K562 (cell line): ENCODE data around the gene VDR. TPM values are rescaled to one million over a fixed set of nuclear protein-coding genes. Genes with fewer than 3 reads are reported as not detected.

Experiments
- ATAC-seq: fragments of 200-7000 bp; cut with Tn5 transposase; 3 replicates; pipeline ENCODE4 v1.9.1; 2020; ENCODE audit warnings: moderate library complexity
- BruUV-seq: library from RNA; stranded (reverse); fragments of 400-500 nt; replicated peaks from 2 replicates; lab custom pipeline; 2021; lab: Mats Ljungman, UMichigan
- CTCF ChIA-PET: fragments of 300-600 bp; formaldehyde crosslinking; extraction: SDS; loops from one replicate; lab custom pipeline; 2021; ENCODE audit warnings: low intra/inter-chr PET ratio; lab: Yijun Ruan, JAX
- POLR2A ChIA-PET: fragments of 300-600, 350-650 bp; sonication (Branson Sonifier 250); formaldehyde crosslinking; extraction: SDS; loops from one replicate; lab custom pipeline; 2021; ENCODE audit warnings: antibody characterized with exemption, inconsistent platforms; lab: Yijun Ruan, JAX
- DNase-seq, 4 experiments: peaks; one replicate each; pipeline versions ENCODE4 v3.0.0 to v3.0.0-alpha.2; 2011 to 2018; ENCODE audit warnings: low spot score in 3 of 4, mixed read lengths in 3 of 4; ENCODE audit errors: extremely low read depth in 1 of 4
- FAIRE-seq: peaks from 2 replicates; lab custom pipeline; 2011; peaks lifted over from hg19 to GRCh38; lab: Jason Lieb, UNC
- H2AFZ ChIP-seq: 2 replicates; pipeline ENCODE4 v1.6.0; 2011; ENCODE audit warnings: low read depth, low read length, control low read depth, inconsistent platforms
- H3K27ac ChIP-seq: fragments of 200-600 bp; 3 replicates; pipeline ENCODE4 v1.8.0; 2011; ENCODE audit warnings: low read depth, mild to moderate bottlenecking, control low read depth, inconsistent platforms, low read length, moderate library complexity, mixed read lengths; ENCODE audit errors: extremely low read depth
- H3K27me3 ChIP-seq, 2 experiments: fragments of 300-600 bp in 1 of 2; 2 replicates in 1 of 2; 3 replicates in 1 of 2; pipeline versions ENCODE4 v1.6.0 to v1.8.0; 2011; ENCODE audit warnings: inconsistent platforms in 2 of 2, low read length in 2 of 2, mild to moderate bottlenecking in 1 of 2, mixed read lengths in 1 of 2, moderate library complexity in 1 of 2; ENCODE audit not compliant: control insufficient read depth in 2 of 2, insufficient read depth in 2 of 2
- H3K36me3 ChIP-seq: fragments of 300-600 bp; 3 replicates; pipeline ENCODE4 v1.8.0; 2011; ENCODE audit warnings: mild to moderate bottlenecking, low read length, inconsistent platforms; ENCODE audit not compliant: control insufficient read depth, insufficient read depth
- H3K4me1 ChIP-seq, 2 experiments: fragments of 200-600 bp in 1 of 2; replicated peaks in 1 of 2; 2 replicates in 1 of 2; 3 replicates in 1 of 2; pipeline versions ENCODE4 v1.5.1 to v1.8.0; 2011; ENCODE audit warnings: inconsistent platforms in 2 of 2, low read length in 2 of 2, mild to moderate bottlenecking in 1 of 2, mixed read lengths in 1 of 2, moderate library complexity in 1 of 2; ENCODE audit not compliant: control insufficient read depth in 2 of 2, insufficient read depth in 2 of 2
- H3K4me2 ChIP-seq: 2 replicates; pipeline ENCODE4 v1.6.1; 2011; ENCODE audit warnings: low read length, control low read depth, inconsistent platforms, mixed read lengths; ENCODE audit not compliant: insufficient read depth
- H3K4me3 ChIP-seq: fragments of 200-600 bp; sonication (generic), shearing (Covaris generic); 2 replicates; pipeline ENCODE4 v1.5.1; 2016; ENCODE audit warnings: control low read depth, inconsistent platforms
- H3K79me2 ChIP-seq: fragments of 200-600 bp; 3 replicates; pipeline ENCODE4 v1.8.0; 2011; ENCODE audit warnings: low read length, inconsistent platforms; ENCODE audit not compliant: control insufficient read depth, insufficient read depth
- H3K9ac ChIP-seq, 2 experiments: 2 replicates each; pipeline versions ENCODE4 v1.6.0 to v1.6.1; 2011; ENCODE audit warnings: low read depth in 2 of 2, low read length in 2 of 2, control low read depth in 1 of 2, inconsistent platforms in 1 of 2, mild to moderate bottlenecking in 1 of 2, mixed read lengths in 1 of 2; ENCODE audit not compliant: insufficient read depth in 1 of 2
- H3K9me1 ChIP-seq: one replicate; pipeline ENCODE4 v1.6.0; 2011; ENCODE audit warnings: inconsistent platforms, mild to moderate bottlenecking, low read length, moderate library complexity; ENCODE audit not compliant: control insufficient read depth, insufficient read depth
- H3K9me3 ChIP-seq: replicated peaks from 2 replicates; pipeline ENCODE4 v1.5.1; 2011; ENCODE audit warnings: low read depth, low read length, inconsistent platforms; ENCODE audit not compliant: control insufficient read depth, insufficient read depth
- H4K20me1 ChIP-seq: replicated peaks from 2 replicates; pipeline ENCODE4 v1.6.1; 2011; ENCODE audit warnings: low read length, inconsistent platforms, mixed read lengths; ENCODE audit not compliant: control insufficient read depth, insufficient read depth
- CREBBP ChIP-seq: IDR thresholded peaks from one replicate; pipeline ENCODE4 v1.6.1; 2012; ENCODE audit warnings: low read depth, mild to moderate bottlenecking, control low read depth, inconsistent platforms, low read length
- GTF2E2 ChIP-seq: fragments of 200-800 bp; sonication (Bioruptor generic); IDR thresholded peaks from 2 replicates; pipeline ENCODE4 v1.6.1; 2016; ENCODE audit warnings: missing genetic modification characterization, missing compliant biosample characterization
- HMG20A ChIP-seq: fragments of 450-650 bp; formaldehyde crosslinking; conservative IDR thresholded peaks from 2 replicates; pipeline ENCODE4 v1.4.0; 2020; ENCODE audit warnings: mild to moderate bottlenecking, mixed read lengths
- IRF2 ChIP-seq: sonication (generic); formaldehyde crosslinking; IDR thresholded peaks from 2 replicates; pipeline ENCODE4 v1.8.1; 2022; ENCODE audit warnings: mild to moderate bottlenecking, missing genetic modification reagents
- KHSRP ChIP-seq: fragments of 450-650 bp; IDR thresholded peaks from 2 replicates; pipeline ENCODE4 v1.6.1; 2017
- MAFF ChIP-seq: IDR thresholded peaks from 2 replicates; pipeline ENCODE4 v1.6.1; 2012; ENCODE audit warnings: low read length, improper control_type of control experiment
- MBD1 ChIP-seq: fragments of 250-450 bp; sonication (Bioruptor Pico); IDR thresholded peaks from 2 replicates; pipeline ENCODE4 v1.8.0; 2022; ENCODE audit warnings: inconsistent platforms
- SETDB1 ChIP-seq: IDR thresholded peaks from one replicate; pipeline ENCODE4 v1.6.1; 2012; ENCODE audit warnings: low read length, control low read depth, inconsistent platforms
- SIN3A ChIP-seq, 2 experiments: fragments of 150-350 bp in 1 of 2; IDR thresholded peaks; 2 replicates each; pipeline ENCODE4 v1.6.1; 2011 to 2016; ENCODE audit warnings: borderline replicate concordance in 2 of 2, low read depth in 2 of 2, low read length in 2 of 2, mild to moderate bottlenecking in 2 of 2, moderate library complexity in 2 of 2; ENCODE audit not compliant: control insufficient read depth in 1 of 2
- THAP12 ChIP-seq: fragments of 250-450 bp; sonication (Bioruptor Pico); IDR thresholded peaks from 2 replicates; pipeline ENCODE4 v1.9.0; 2021; ENCODE audit warnings: mild to moderate bottlenecking, inconsistent platforms
- ZNF121 ChIP-seq: sonication (generic); formaldehyde crosslinking; conservative IDR thresholded peaks from 2 replicates; pipeline ENCODE4 v1.8.0; 2022; ENCODE audit warnings: missing genetic modification reagents
- ZNF431 ChIP-seq: sonication (generic); formaldehyde crosslinking; IDR thresholded peaks from 2 replicates; pipeline ENCODE4 v1.8.0; 2022; ENCODE audit warnings: mild to moderate bottlenecking, missing genetic modification reagents
- WGBS: fragments of 100-300 bp; shearing (Covaris generic); methylation state at CpG from one replicate; pipeline ENCODE4 v1.1.6; 2016; ENCODE audit warnings: low coverage, mixed read lengths; ENCODE audit not compliant: insufficient coverage; ENCODE audit errors: missing lambda C conversion rate; 5-methylcytosine and 5-hydroxymethylcytosine counted together
- in situ Hi-C: fragments of 300-500 bp; cut with MboI; formaldehyde crosslinking; loops from 4 replicates; pipeline ENCODE4 v1.15.0; 2018; ENCODE audit warnings: inconsistent platforms, mixed read lengths
- intact Hi-C: fragments of 100-400 bp; cut with micrococcal nuclease; formaldehyde crosslinking; loops from 2 replicates; pipeline ENCODE4 v1.14.2; 2022
- polyA plus RNA-seq, 8 experiments: library from polyadenylated mRNA; depleted of rRNA in 4 of 8; stranded (reverse) in 5 of 8; unstranded in 3 of 8; fragments of >200 nt; fragmentation: Nextera tagmentation in 2 of 8; fragmentation: Illumina TruSeq in 1 of 8; extraction: Ambion mirVana in 2 of 8; extraction: Trizol in 1 of 8; gene quantifications; 2 replicates each; pipeline versions ENCODE4 v1.2.1 to v1.2.3, GENCODE V29; 2011 to 2014; ENCODE audit warnings: inconsistent platforms in 1 of 8, missing spikeins in 1 of 8
- total RNA-seq, 7 experiments: library from RNA; depleted of rRNA in 6 of 7; stranded (reverse); fragments of >200 nt in 6 of 7; fragmentation: Illumina TruSeq in 2 of 7; extraction: Trizol in 2 of 7; gene quantifications; 2 replicates each; pipeline versions ENCODE4 v1.2.1 to v1.2.3, GENCODE V29; 2011 to 2021; ENCODE audit warnings: low replicate concordance in 1 of 7
- TF ChIP-seq, protein P1 (sequence below): sonication (generic); formaldehyde crosslinking; IDR thresholded peaks from 2 replicates; pipeline ENCODE4 v1.9.0; 2022; ENCODE audit warnings: mild to moderate bottlenecking, missing genetic modification reagents
- TF ChIP-seq, protein P2 (sequence below): sonication (generic); formaldehyde crosslinking; IDR thresholded peaks from 2 replicates; pipeline ENCODE4 v1.8.0; 2022; ENCODE audit warnings: mild to moderate bottlenecking, missing genetic modification reagents

The VDR gene
- total and polyA plus RNA-seq, 9 of the 15 experiments (the other 6 are each of a cell fraction or from before 2014, with no cell fraction given) = 0.61 to 4.8 (median 2.0) TPM

- Histone ChIP-seq H4K20me1 (no peaks in the 10 kb centered on the region), H3K4me3 (no peak overlapping the region), H3K9me1 (no peaks in the 10 kb centered on the region), H3K9me3 (no peaks in the 10 kb centered on the region), H3K36me3 (no peaks in the 10 kb centered on the region), H3K4me1 (peaks cover 0 to 22% of the 10 kb centered on the region in 2 experiments; a peak in 3 of 5 replicates), H3K27me3 (peaks cover 12 to 50% of the 10 kb centered on the region in 2 experiments; a peak in 4 of 5 replicates), H3K9ac (no peak overlapping the region; a peak in 1 of 4 replicates), H3K79me2 (no peaks in the 10 kb centered on the region), H3K4me2 (no peak overlapping the region), H3K27ac (no peak overlapping the region), H2AFZ (no peak overlapping the region)
- ChIA-PET CTCF (no interaction called here), POLR2A (interaction anchor here (0.6 to 1.4 kb wide), 4 partner anchors 9 to 171 kb away, joined by 3 to 6 read pairs (median 4); no protein-coding TSS in a partner anchor)
- ATAC-seq = no peak
- in situ Hi-C loops = loop anchor here (5.0 kb wide), 1 partner anchor 235 kb away; no protein-coding TSS in a partner anchor
- BruUV-seq = no TSS peak
- WGBS = 40% methylated on average over 12 of the region's 12 CpGs
- no peak for DNase-seq
- intact Hi-C loops = loop anchor here (5.0 kb wide), 3 partner anchors 40 to 220 kb away; no protein-coding TSS in a partner anchor
- no peak for FAIRE-seq
- TF ChIP-seq ZNF431 (CRISPR knock-in tag) (no peak), GTF2E2 (tag) (no peak), SIN3A (IDR thresholded peaks at IDR 0.05; ENCODE audit: borderline replicate concordance in 2 of 2, control insufficient read depth in 1 of 2, low read depth in 2 of 2, low read length in 2 of 2) (no peak), KHSRP (no peak), IRF2 (no peak), HMG20A (CRISPR knock-in tag) (no peak), ZNF121 (CRISPR knock-in tag) (no peak), MAFF (no peak), MBD1 (CRISPR knock-in tag) (no peak), SETDB1 (no peak), THAP12 (CRISPR knock-in tag) (no peak), CREBBP (no peak)
- TF ChIP-seq, protein P1, sequence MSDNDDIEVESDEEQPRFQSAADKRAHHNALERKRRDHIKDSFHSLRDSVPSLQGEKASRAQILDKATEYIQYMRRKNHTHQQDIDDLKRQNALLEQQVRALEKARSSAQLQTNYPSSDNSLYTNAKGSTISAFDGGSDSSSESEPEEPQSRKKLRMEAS = no peak
- TF ChIP-seq, protein P2, sequence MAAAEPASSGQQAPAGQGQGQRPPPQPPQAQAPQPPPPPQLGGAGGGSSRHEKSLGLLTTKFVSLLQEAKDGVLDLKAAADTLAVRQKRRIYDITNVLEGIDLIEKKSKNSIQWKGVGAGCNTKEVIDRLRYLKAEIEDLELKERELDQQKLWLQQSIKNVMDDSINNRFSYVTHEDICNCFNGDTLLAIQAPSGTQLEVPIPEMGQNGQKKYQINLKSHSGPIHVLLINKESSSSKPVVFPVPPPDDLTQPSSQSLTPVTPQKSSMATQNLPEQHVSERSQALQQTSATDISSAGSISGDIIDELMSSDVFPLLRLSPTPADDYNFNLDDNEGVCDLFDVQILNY (CRISPR knock-in tag) = no peak
These were observed 42.5 kb upstream of the VDR start for GRCh38 chr12:47947341-47947740.
